NB4 (cell line): ENCODE data around the gene CFAP70.

Source experiments
- DNase-seq: peaks from one replicate; pipeline ENCODE4 v3.0.0; 2010; ENCODE audit warnings: low read depth
- H3K4me3 ChIP-seq: one replicate; pipeline ENCODE4 v1.5.1; 2011; ENCODE audit warnings: mild to moderate bottlenecking, low read depth, low read length, moderate library complexity
- CTCF ChIP-seq: IDR thresholded peaks from one replicate; pipeline ENCODE4 v1.5.1; 2012; ENCODE audit warnings: low read depth, low read length
- MYC ChIP-seq: IDR thresholded peaks from 2 replicates; pipeline ENCODE4 v1.6.1; 2011; ENCODE audit warnings: low read depth, low read length
- POLR2A ChIP-seq: IDR thresholded peaks from 2 replicates; pipeline ENCODE4 v1.6.1; 2011; ENCODE audit warnings: mild to moderate bottlenecking; ENCODE audit not compliant: insufficient read length; ENCODE audit errors: extremely low read depth
- TF ChIP-seq, protein P1 (sequence below): IDR thresholded peaks from 2 replicates; pipeline ENCODE4 v1.6.1; 2011; ENCODE audit warnings: low read depth, low read length

Gene CFAP70

DNA sequence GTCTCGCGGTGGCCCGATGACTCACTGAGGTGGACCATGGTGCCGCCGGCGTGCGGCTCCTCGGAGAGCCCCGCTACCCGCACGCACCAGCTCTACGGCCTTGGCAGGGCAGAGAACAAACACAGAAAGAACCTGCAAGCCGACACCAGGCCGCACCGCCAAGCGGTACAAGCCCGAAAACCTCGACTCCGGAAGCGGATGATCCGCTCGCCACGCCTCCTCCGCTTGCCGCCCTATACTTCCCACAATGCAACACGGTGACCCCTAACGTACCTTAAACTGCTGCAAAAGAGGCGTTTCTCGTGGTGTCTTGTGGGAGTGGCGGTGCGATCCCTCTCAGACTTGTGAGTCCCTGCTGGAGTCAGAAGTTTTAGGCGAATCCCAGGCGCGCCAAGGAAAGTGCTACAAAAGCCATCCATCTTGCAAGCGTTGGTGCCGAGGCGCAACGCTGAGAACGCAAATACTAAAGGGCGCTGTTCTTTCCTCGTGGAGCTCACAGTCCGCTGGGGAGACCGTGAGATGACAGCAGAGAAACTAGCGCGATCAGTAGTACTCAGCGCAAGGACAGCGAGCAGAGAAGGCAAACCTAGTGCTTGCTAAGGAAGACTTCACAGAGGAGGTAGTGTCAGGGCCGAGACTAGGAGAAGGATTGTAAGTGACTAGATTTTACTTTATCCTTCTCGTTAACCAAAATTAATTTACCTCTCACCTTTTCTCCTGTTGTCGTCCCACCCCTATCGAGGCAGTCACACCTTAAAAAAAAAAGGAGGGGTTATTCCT, 106.0 kb downstream of the CFAP70 start, which contains the start of gene MRPS16:
MRPS16 (minus strand) TSS at position 200 of the 780 bp plus-strand sequence; CDS start at position 38, 162 bp downstream.
- TF ChIP-seq POLR2A (peak; percentile 98), CTCF (no peak), MYC (peak; percentile 99)
- TF ChIP-seq, protein P1, sequence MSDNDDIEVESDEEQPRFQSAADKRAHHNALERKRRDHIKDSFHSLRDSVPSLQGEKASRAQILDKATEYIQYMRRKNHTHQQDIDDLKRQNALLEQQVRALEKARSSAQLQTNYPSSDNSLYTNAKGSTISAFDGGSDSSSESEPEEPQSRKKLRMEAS = peak; percentile 93
- peak within 1 kb of the TSS; percentile 92 for H3K4me3 ChIP-seq
- peak; percentile 99 for DNase-seq

DNA sequence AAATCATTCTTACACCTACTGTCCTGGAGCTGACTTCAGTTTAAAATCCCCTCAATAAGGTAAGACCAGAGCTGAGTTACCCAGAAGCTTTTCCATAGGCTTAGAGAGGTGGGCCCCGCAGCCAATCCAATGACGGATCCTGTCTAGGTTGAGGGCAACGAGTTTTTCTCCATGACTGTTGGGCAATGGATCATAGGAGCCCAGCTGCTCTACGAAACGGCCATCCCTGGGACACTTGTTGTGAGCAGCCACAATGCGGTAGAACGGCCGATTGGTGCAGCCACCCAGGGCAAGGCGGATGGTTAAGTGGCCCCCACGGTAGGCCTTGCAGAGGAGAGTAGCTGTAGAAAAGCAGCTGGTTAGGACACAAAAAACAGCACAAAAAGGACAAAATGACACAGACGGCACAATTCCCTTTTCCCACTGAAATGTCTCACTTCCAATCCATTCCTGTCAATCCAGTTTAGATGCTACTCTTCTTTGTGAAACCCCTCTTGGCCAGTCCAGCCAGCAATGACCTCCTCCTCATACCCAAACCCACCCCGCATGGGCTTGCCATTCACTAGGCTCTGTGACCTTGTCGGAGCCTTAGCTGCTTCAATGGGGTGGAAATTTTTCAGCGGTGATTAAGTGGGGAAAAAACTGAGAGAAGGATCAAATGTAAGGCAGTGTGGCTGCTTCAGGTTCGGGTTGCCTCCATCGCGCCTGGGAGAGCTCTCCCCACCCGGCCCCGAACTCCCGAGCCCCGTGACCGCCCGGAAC, 106.8 kb downstream of the CFAP70 start:
- TF ChIP-seq MYC = 0 out of 2 replicates have a peak, but pooled peaks have one; percentile 32
- no peak for TF ChIP-seq CTCF
- TF ChIP-seq POLR2A = peak; percentile 30
- TF ChIP-seq, protein P1 = 0 out of 2 replicates have a peak, but pooled peaks have one; percentile 54
- DNase-seq = peak; percentile 72
- H3K4me3 ChIP-seq = peak overlapping the region; percentile 92

- DNase-seq = peak; percentile 38
- H3K4me3 ChIP-seq = peak overlapping the region; percentile 73
These were observed 110.4 kb downstream of the CFAP70 start for GRCh38 chr10:73248259-73248724.

DNA sequence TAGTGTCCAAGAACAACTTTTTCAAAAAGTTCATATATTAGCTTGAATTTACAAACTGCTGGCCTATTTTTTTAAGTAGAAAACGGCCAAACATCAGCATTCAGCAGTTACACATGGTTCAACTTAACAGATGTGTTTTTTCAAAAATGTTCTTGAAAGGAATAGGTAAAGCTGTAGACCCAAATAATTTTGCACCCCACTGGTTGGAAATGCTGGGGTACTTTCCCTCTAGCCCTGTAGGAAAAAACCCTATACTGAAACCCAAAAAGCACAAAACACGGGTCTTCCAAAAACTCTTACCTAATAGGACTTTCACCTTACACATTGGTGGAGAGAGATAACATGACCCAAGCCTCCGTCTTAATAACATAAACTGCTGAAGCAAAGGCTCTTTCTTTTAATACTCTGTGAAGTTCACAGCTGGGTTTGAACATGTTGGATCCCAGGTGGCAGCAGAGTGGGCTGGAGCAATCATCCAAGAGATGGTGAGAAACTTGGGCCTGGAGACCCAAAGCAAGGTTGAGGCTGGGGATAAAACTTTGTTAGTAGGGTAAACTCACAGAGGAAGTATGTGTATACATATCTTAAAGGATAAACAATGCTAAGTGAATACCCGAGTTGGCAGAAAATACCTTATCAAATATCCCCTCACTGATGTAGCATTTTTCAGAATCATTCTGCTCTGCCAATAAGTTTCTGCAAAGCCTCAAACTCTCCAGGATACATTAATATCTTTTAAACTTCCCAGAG, 111.0 kb downstream of the CFAP70 start:
- peak overlapping the region; percentile 73 for H3K4me3 ChIP-seq
- no peak for TF ChIP-seq POLR2A
- TF ChIP-seq, protein P1 = no peak
- 0 out of 2 replicates have a peak, but pooled peaks have one; percentile 13 for TF ChIP-seq MYC
- no peak for TF ChIP-seq CTCF
- peak; percentile 41 for DNase-seq

More at GRCh38 chr10:73248259-73248724, 110.4 kb downstream of the CFAP70 start:
- TF ChIP-seq, protein P1 = no peak
- no peak for TF ChIP-seq CTCF
- TF ChIP-seq MYC = no peak
- no peak for TF ChIP-seq POLR2A

DNA sequence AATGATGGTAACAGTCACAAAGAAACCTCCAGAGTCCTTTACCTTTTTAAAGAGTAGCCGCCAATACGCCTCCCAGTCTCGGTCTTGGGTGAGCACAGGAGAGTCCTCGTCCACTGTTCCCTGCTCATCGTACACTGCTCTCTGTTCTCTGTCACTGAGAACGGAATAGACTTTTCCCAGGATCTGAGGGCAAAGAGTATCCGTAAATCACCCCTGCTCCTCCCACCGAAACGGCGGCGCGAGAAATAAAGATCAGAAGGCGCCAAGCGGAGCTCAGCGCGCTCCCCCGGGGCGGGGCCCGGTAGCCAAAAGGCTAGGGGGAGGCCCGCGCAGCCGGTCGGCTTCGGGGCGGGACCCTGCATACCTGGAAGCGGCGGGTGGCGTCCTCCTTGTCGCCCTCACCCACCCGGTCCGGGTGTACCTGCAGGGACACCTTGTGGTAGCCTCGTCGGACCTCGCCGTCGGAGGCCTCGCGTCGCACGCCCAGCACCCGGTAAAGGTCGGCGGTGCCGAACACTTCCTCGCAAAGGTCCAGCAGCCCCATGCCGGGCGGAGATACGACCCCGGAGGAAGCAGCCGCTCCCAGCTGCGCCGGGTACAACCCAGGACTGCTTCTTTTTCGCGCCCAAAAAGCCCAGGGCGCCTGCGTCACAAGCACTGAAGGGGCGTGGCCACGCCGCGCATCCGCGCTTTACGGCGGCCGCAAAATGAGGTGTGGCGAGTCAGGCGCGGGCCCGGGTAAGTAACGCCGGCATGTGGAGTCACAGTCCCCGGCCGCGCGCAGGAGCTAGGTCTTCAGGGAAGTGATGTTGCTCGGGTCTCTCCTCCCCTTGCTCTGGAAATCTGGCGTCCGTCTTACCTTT, 111.8 kb downstream of the CFAP70 start, which contains the start of gene DNAJC9:
DNAJC9 (minus strand) TSS at position 610 of the 863 bp plus-strand sequence; CDS start at position 544, 66 bp downstream.
- TF ChIP-seq MYC (peak; percentile 99), POLR2A (peak; percentile 98), CTCF (no peak)
- TF ChIP-seq, protein P1 = peak; percentile 96

More for the DNA sequence above, 111.8 kb downstream of the CFAP70 start, which contains the start of gene DNAJC9:
- peak; percentile 99 for DNase-seq
- H3K4me3 ChIP-seq = peak within 1 kb of the TSS; percentile 96
